Fibroblast of lung (primary cell): Measurements from ENCODE around the gene GUF1.

Experiments
- CTCF ChIP-seq, 2 donors: IDR thresholded peaks in 1 of 2; conservative IDR thresholded peaks in 1 of 2; 1 replicate in 1 of 2; 2 replicates in 1 of 2; pipeline ENCODE4 v1.5.1; 2011 to 2012; ENCODE audit warnings: low read length in 2 of 2, control low read depth in 1 of 2, inconsistent platforms in 1 of 2, low read depth in 1 of 2, mild to moderate bottlenecking in 1 of 2
- EZH2 ChIP-seq: IDR thresholded peaks from 2 replicates; pipeline ENCODE4 v1.5.1; 2012; ENCODE audit warnings: low read length, control low read depth, mild to moderate bottlenecking; ENCODE audit errors: missing control alignments

- TF ChIP-seq CTCF (conservative IDR thresholded peaks at IDR 0.05 in 1 of 2, IDR thresholded peaks at IDR 0.05 in 1 of 2; ENCODE audit: low read depth in 1 of 2, low read length in 2 of 2) (no peak), EZH2 (no peak)
Observed at GRCh38 chr4:44670506-44671199, 7.6 kb upstream of the GUF1 start.
